DMS53 treated with DMSO at 0.1 percent for 48 hours (cell line): ENCODE results near the gene ATP2C1.
"Not testable (repeated sequence)": the region's sequence is repeated elsewhere in the genome, so short reads cannot be mapped to it uniquely, and the experiment has no call there.

Experiments
- DNase-seq: peaks from one replicate; lab custom pipeline; 2025; ENCODE audit not compliant: unreplicated experiment; lab: John Stamatoyannopoulos, UW

Gene ATP2C1

DNA sequence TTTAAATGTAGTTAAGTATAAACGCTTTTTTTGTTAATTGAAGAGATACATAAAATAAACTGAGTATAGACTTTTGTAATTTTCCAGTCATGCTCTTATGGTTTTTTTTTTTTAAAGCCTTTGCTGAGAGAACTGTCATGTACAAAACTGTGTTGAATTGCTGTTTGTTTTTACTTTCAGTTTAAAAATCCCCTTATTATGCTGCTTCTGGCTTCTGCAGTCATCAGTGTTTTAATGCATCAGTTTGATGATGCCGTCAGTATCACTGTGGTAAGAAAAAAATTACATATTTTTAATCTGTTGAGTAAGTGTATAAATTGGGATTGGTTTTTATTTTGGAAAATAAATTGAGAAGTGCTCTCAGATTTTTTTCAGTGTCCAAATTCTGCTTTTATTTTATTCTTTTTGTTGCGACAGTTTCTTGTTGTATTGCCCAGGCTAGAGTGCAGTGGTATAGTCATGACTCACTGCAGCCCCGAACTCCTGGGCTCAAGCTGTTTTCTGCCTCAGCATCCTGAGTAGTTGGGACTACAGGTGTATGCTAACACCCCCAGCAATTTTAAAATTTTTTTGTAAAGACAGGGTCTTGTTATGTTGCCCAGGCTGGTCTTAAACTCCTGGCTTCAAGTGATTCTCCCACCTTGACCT lies 40.7 kb downstream of the ATP2C1 start:
- no peak for DNase-seq

- DNase-seq = no peak
Observed at GRCh38 chr3:130935761-130936492, 42.0 kb downstream of the ATP2C1 start.

- DNase-seq = no peak
Observed at GRCh38 chr3:130939753-130940152, 45.9 kb downstream of the ATP2C1 start.

- DNase-seq = no peak
Observed at GRCh38 chr3:130941793-130942192, 47.9 kb downstream of the ATP2C1 start.

GRCh38 chr3:130946882-130947281 lies 53.0 kb downstream of the ATP2C1 start:
- DNase-seq = no peak

- DNase-seq = no peak
Observed at GRCh38 chr3:130948001-130948773, 54.3 kb downstream of the ATP2C1 start.

- no peak for DNase-seq
Observed at GRCh38 chr3:130948929-130949328, 55.0 kb downstream of the ATP2C1 start.

- DNase-seq = no peak
Observed at GRCh38 chr3:130950124-130950523, 56.2 kb downstream of the ATP2C1 start.

DNA sequence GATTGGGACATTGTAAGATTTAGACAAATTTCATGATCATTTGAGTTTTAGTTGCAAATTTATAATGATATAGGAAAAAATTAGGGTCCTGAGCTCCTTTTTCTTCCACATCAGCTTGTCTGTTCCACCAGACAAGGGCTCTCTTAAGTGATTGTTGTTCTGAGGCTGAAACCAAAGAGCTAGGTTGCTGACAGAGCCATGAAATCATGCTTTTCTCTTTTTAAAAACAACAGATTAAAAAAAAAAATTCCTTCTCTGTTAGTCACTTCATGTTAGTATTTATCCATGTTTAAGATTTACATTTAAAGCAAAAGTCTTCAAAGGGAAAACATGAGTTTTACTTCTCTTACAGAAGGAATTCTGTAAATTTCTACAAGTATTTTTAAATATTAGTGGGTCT lies 56.8 kb downstream of the ATP2C1 start:
- DNase-seq = no peak

- no peak for DNase-seq
Observed at GRCh38 chr3:130955481-130955880, 61.6 kb downstream of the ATP2C1 start.

GRCh38 chr3:130956281-130956680 lies 62.4 kb downstream of the ATP2C1 start:
- DNase-seq = no peak

DNA sequence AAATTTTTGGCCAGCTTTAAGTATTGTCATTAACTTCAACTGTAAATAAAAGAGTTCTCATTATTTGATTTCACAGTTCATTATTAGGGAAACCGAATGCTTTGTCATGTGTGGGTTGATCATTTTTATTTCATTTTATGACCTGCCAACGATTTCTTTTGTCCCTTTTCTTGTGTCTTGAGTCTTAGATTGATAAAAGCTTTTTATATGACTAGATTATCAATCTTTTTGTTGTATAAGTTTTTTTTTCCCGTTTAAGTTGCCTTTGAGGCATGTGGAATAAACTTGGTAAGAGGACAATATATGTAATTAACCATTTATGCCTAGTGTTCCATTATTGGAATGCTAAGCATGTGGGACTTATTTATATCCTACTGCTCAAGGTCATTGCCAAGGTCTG lies 62.8 kb downstream of the ATP2C1 start:
- no peak for DNase-seq

DNA sequence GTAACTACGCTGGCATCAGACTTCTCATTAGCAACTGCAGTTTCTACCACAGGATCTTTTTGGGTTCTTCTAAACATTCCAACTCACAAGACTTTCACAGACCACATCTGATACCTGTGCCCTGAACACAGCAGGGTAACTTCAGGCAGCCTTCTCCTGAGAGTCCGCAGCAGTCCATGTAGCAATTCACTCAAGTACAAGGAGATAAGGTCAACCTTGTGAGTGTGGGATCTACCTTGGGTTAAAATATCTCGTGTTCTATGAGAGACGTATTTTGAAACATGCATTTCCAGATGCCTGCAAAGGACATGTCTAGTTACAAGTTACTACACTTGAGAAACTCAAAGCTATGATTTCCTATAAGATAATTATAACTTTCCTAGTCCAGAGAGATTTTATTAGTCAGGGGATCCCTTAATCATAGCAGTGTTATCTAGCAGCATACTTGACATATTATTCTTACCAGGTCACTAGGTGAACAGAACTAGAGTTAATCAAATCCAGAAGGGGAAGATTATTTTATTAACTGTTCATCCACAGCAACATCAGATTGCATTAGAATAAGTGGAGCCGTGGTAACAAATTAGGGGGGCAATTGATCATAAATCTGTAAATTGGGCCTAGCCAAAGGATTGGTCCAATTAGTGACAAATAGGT lies 66.4 kb downstream of the ATP2C1 start:
- DNase-seq = no peak

GRCh38 chr3:130961458-130961857 lies 67.6 kb downstream of the ATP2C1 start:
- no peak for DNase-seq

DNA sequence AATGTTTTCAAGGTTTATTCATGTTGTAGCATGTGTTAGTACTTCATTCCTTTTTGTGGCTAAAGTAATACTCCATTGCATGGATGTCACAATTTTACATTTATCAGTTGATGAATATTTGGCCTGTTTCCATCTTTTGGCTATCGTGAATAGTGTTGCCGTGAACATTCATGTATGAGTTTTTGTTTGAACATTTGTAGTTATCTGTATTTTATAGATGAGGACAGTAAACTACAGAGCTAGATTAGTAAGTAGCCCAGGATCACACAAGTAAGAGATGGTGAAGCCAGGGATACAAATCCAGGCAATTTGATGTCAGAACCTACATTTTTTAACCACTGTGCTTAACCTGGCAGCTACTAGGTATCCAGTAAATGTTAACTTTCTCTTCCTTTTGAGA lies 69.6 kb downstream of the ATP2C1 start:
- no peak for DNase-seq

- peak; percentile 21 for DNase-seq
Observed at GRCh38 chr3:130963878-130964277, 70.0 kb downstream of the ATP2C1 start.

DNA sequence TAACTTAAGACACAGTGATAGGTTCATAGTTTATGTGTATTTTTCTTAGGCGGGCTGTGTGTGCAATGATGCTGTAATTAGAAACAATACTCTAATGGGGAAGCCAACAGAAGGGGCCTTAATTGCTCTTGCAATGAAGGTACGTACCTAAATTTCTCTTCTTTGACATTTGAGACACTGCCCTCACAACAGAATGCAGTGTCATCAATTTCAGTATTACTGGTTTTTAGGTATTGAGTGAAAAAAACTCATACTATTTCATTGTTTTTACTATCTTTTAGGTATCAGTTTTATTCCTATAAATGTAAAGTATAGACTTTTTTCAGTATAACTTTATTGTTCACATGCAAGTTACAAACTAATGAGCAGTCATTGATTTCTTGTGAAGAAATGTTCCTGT lies 73.4 kb downstream of the ATP2C1 start:
- DNase-seq = no peak

DNA sequence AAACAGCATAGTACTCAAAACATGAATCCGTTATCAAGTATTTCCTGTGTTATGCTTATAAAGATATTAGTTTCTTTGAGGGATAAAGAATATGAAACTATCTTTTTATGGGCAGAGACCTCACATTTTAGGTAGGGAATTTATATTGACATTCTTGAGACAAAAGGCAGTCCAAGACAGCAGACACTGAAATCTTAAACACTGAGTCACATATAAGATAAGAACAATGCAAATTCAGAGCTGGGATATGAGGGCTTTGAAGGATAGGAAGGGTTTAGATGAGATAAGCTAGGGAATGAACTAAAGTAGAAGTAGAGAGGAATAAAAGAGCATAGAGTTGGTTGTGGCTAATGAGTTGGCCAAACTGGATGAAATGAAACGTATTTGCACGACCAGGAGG lies 74.3 kb downstream of the ATP2C1 start:
- no peak for DNase-seq

GRCh38 chr3:130969621-130970020 lies 75.7 kb downstream of the ATP2C1 start:
- DNase-seq = no peak

DNA sequence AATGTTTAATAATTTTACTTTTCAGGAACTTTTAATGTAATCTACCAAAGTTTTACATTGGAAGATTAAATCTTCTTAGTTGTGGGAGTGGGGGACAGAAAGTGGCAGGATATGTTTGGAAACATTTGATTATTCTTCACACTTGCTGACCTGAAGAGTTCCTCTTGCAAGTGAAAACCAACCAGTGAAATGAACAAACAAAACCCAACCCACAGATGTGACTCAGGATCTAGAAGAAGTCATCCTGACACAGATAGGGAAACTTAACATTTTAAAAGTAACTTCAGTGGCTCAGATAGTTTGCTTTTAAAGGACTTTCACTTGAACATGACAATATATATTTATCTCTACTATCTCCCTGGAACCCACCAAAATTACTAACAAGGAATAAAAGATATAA lies 77.3 kb downstream of the ATP2C1 start:
- DNase-seq = no peak

DNA sequence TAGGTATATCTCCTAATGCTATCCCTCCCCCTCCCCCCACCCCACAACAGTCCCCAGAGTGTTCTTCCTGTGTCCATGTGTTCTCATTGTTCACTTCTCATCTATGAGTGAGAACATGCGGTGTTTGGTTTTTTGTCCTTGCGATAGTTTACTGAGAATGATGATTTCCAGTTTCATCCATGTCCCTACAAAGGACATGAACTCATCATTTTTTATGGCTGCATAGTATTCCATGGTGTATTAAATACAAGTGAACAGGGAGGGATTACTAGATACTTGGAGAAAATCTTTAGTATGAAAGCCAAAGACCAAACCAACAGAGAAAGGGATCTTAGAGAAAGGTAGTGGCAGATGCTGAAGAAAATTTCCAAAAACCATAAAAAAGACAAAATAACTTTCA lies 78.7 kb downstream of the ATP2C1 start:
- DNase-seq = not testable (repeated sequence)

DNA sequence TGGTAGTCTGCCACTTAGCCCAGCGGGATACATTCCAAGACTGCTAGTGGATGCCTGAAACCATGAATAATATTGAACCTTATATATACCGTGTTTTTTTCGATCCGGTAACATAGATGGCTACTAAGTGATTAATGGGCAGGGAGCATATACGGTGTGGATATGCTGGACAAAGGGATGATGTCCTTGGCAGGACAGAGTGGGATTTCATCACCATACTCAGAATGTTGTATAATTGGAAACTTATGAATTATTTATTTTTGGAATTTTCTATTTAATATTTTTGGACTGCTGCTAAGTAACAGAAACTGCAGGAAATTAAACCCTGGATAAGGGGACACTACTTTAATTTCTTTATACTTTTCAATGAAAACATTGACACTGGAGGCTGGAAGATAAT lies 79.5 kb downstream of the ATP2C1 start:
- DNase-seq = no peak
